H1 (cell line): Measurements from ENCODE around the gene NAIF1. TPM values are rescaled to one million over a fixed set of nuclear protein-coding genes. Genes with fewer than 3 reads are reported as not detected.

ENCODE experiments used
- CTCF ChIA-PET: fragments of 300-600 bp; sonication (Branson Sonifier 250); formaldehyde crosslinking; loops from one replicate; lab custom pipeline; 2021; ENCODE audit not compliant: partially characterized antibody; lab: Charles Lee
- POLR2A ChIA-PET: fragments of 300-600 bp; sonication (Branson Sonifier 250); formaldehyde crosslinking; loops from one replicate; lab custom pipeline; 2021; ENCODE audit warnings: inconsistent platforms; ENCODE audit not compliant: partially characterized antibody; lab: Charles Lee
- DNase-seq, 2 experiments: peaks; one replicate each; pipeline versions ENCODE4 v3.0.0 to v3.0.0-alpha.2; 2010 to 2022; ENCODE audit warnings: low spot score in 2 of 2, low read depth in 1 of 2, mixed read lengths in 1 of 2
- FAIRE-seq: peaks from 2 replicates; lab custom pipeline; 2011; peaks lifted over from hg19 to GRCh38; lab: Jason Lieb, UNC
- H2AFZ ChIP-seq: 2 replicates; pipeline ENCODE4 v1.8.1; 2012; ENCODE audit warnings: low read length, inconsistent platforms
- H2AK5ac ChIP-seq: 2 replicates; pipeline ENCODE4 v1.6.1; 2013; ENCODE audit warnings: low read depth, low read length
- H2BK120ac ChIP-seq: replicated peaks from 2 replicates; pipeline ENCODE3; 2013; ENCODE audit warnings: low read depth, low read length, inconsistent platforms
- H2BK12ac ChIP-seq: 2 replicates; pipeline ENCODE4 v1.6.1; 2013; ENCODE audit warnings: low read depth, low read length
- H2BK15ac ChIP-seq: 2 replicates; pipeline ENCODE4 v1.6.1; 2013; ENCODE audit warnings: low read length
- H2BK20ac ChIP-seq: 2 replicates; pipeline ENCODE4 v1.6.1; 2013; ENCODE audit warnings: low read length
- H2BK5ac ChIP-seq: 2 replicates; pipeline ENCODE4 v1.6.1; 2013; ENCODE audit warnings: low read depth, low read length
- H3K14ac ChIP-seq: 2 replicates; pipeline ENCODE4 v1.6.1; 2013; ENCODE audit warnings: inconsistent platforms; ENCODE audit not compliant: insufficient read length
- H3K18ac ChIP-seq: 2 replicates; pipeline ENCODE4 v1.6.1; 2013; ENCODE audit warnings: low read length; ENCODE audit errors: extremely low read depth
- H3K23ac ChIP-seq: 2 replicates; pipeline ENCODE4 v1.6.1; 2013; ENCODE audit warnings: inconsistent platforms; ENCODE audit not compliant: insufficient read length
- H3K23me2 ChIP-seq: 2 replicates; pipeline ENCODE4 v1.6.1; 2013; ENCODE audit warnings: low read depth, low read length
- H3K27ac ChIP-seq: 2 replicates; pipeline ENCODE4 v1.6.1; 2011; ENCODE audit warnings: low read depth, low read length, inconsistent platforms
- H3K27me3 ChIP-seq, 4 experiments: replicated peaks in 1 of 4; 1 replicate in 1 of 4; 2 replicates in 3 of 4; pipeline versions ENCODE4 v1.6.1 to v1.8.1; 2011 to 2013; ENCODE audit warnings: low read length in 3 of 4, mild to moderate bottlenecking in 3 of 4, inconsistent platforms in 2 of 4, mixed read lengths in 2 of 4, moderate library complexity in 1 of 4; ENCODE audit not compliant: control insufficient read depth in 3 of 4, insufficient read depth in 3 of 4; ENCODE audit errors: extremely low read depth in 1 of 4
- H3K36me3 ChIP-seq, 4 experiments: 2 replicates each; pipeline versions ENCODE4 v1.6.1 to v1.8.1; 2011 to 2013; ENCODE audit warnings: mild to moderate bottlenecking in 4 of 4, low read length in 3 of 4, moderate library complexity in 2 of 4, control low read depth in 1 of 4, inconsistent platforms in 1 of 4; ENCODE audit not compliant: insufficient read depth in 4 of 4, control insufficient read depth in 2 of 4
- H3K4ac ChIP-seq: replicated peaks from 2 replicates; pipeline ENCODE3; 2013; ENCODE audit warnings: low read length, low read depth, mixed read lengths, inconsistent platforms; ENCODE audit not compliant: insufficient read length
- H3K4me1 ChIP-seq, 4 experiments: replicated peaks in 1 of 4; 1 replicate in 1 of 4; 2 replicates in 3 of 4; pipeline versions ENCODE4 v1.6.1 to v1.8.1; 2011 to 2013; ENCODE audit warnings: low read length in 3 of 4, inconsistent platforms in 2 of 4, mixed read lengths in 1 of 4; ENCODE audit not compliant: insufficient read depth in 4 of 4, control insufficient read depth in 3 of 4
- H3K4me2 ChIP-seq, 2 experiments: 2 replicates each; pipeline versions ENCODE4 v1.6.1 to v1.8.1; 2011 to 2013; ENCODE audit warnings: low read depth in 2 of 2, low read length in 2 of 2, control low read depth in 1 of 2, inconsistent platforms in 1 of 2, mild to moderate bottlenecking in 1 of 2; ENCODE audit not compliant: insufficient read depth in 1 of 2
- H3K4me3 ChIP-seq, 4 experiments: fragments of 200-600, 300-600 bp in 1 of 4; sonication (generic), shearing (Covaris generic), sonication (Bioruptor Twin) in 1 of 4; 2 replicates each; pipeline versions ENCODE4 v1.5.1 to v1.8.1; 2011 to 2016; ENCODE audit warnings: low read length in 4 of 4, low read depth in 3 of 4, control low read depth in 2 of 4, inconsistent platforms in 2 of 4, mild to moderate bottlenecking in 2 of 4, mixed read lengths in 1 of 4, moderate library complexity in 1 of 4; ENCODE audit not compliant: insufficient read depth in 2 of 4; ENCODE audit errors: extremely low read depth in 1 of 4
- H3K56ac ChIP-seq: replicated peaks from 2 replicates; pipeline ENCODE3; 2013; ENCODE audit warnings: low read depth, mild to moderate bottlenecking, mixed read lengths, low read length, inconsistent platforms; ENCODE audit not compliant: insufficient read length
- H3K79me1 ChIP-seq: 2 replicates; pipeline ENCODE4 v1.6.1; 2013; ENCODE audit warnings: low read depth, low read length, control low read depth
- H3K79me2 ChIP-seq, 2 experiments: 2 replicates each; pipeline versions ENCODE4 v1.6.1 to v1.8.1; 2012 to 2013; ENCODE audit warnings: low read length in 2 of 2, mild to moderate bottlenecking in 2 of 2, inconsistent platforms in 1 of 2; ENCODE audit not compliant: insufficient read depth in 2 of 2, control insufficient read depth in 1 of 2
- H3K9ac ChIP-seq, 4 experiments: replicated peaks in 1 of 4; 1 replicate in 1 of 4; 2 replicates in 3 of 4; pipeline versions ENCODE4 v1.6.1 to v1.8.1; 2011 to 2013; ENCODE audit warnings: low read depth in 3 of 4, low read length in 3 of 4, control low read depth in 2 of 4, mild to moderate bottlenecking in 2 of 4, moderate library complexity in 2 of 4, inconsistent platforms in 1 of 4; ENCODE audit errors: extremely low read depth in 1 of 4
- H3K9me3 ChIP-seq, 2 experiments: 2 replicates each; pipeline versions ENCODE4 v1.6.1 to v1.8.1; 2012 to 2013; ENCODE audit warnings: mild to moderate bottlenecking in 2 of 2, moderate library complexity in 2 of 2, control low read depth in 1 of 2, inconsistent platforms in 1 of 2, low read depth in 1 of 2, low read length in 1 of 2, mixed read lengths in 1 of 2; ENCODE audit not compliant: insufficient read depth in 2 of 2
- H4K20me1 ChIP-seq, 2 experiments: replicated peaks in 1 of 2; 2 replicates each; pipeline versions ENCODE3 to v1.8.1; 2011 to 2013; ENCODE audit warnings: inconsistent platforms in 2 of 2, low read length in 2 of 2, mild to moderate bottlenecking in 1 of 2; ENCODE audit not compliant: insufficient read depth in 2 of 2, control insufficient read depth in 1 of 2
- H4K5ac ChIP-seq: 2 replicates; pipeline ENCODE4 v1.6.1; 2013; ENCODE audit warnings: low read length, low read depth, mixed read lengths, inconsistent platforms; ENCODE audit not compliant: insufficient read length
- H4K8ac ChIP-seq: 2 replicates; pipeline ENCODE4 v1.8.0; 2013; ENCODE audit warnings: mild to moderate bottlenecking, moderate library complexity, low read length, inconsistent platforms; ENCODE audit not compliant: insufficient read depth; ENCODE audit errors: extremely low read depth
- H4K91ac ChIP-seq: replicated peaks from 2 replicates; pipeline ENCODE3; 2013; ENCODE audit warnings: low read length, mixed read lengths, inconsistent platforms; ENCODE audit not compliant: insufficient read length
- CBX5 ChIP-seq: fragments of 300-800, 300-1000 bp; sonication (generic); IDR thresholded peaks from 2 replicates; pipeline ENCODE4 v1.7.1; 2016; ENCODE audit warnings: antibody characterized with exemption, low read length, low read depth
- WGBS, 2 experiments: shearing (Covaris generic) in 1 of 2; methylation state at CpG; one replicate each; pipeline versions ENCODE4 v1.1.6 to v1.1.7; 2013 to 2015; ENCODE audit warnings: low lambda C conversion rate in 2 of 2, mixed read lengths in 2 of 2, inconsistent platforms in 1 of 2, low coverage in 1 of 2, missing lambda C conversion rate in 1 of 2; ENCODE audit not compliant: insufficient replicate concordance in 2 of 2, insufficient coverage in 1 of 2, insufficient read length in 1 of 2; ENCODE audit errors: extremely low coverage in 1 of 2, missing lambda C conversion rate in 1 of 2; 5-methylcytosine and 5-hydroxymethylcytosine counted together
- polyA plus RNA-seq, 7 experiments: library from polyadenylated mRNA; depleted of rRNA in 3 of 7; stranded (reverse) in 5 of 7; unstranded in 2 of 7; fragments of >200 nt in 5 of 7; fragments of 200-250 nt in 2 of 7; gene quantifications; 1 replicate in 5 of 7; 2 replicates in 1 of 7; 4 replicates in 1 of 7; pipeline versions ENCODE4 v1.2.1 to v1.2.3, GENCODE V29; 2011 to 2013; ENCODE audit warnings: missing spikeins in 2 of 7, mixed read lengths in 2 of 7
- total RNA-seq: library from RNA; stranded (reverse); fragmentation: NEBNext Ultra II Directional; extraction: Animal tissue kit (Norgen Biotek cat#: 25700); gene quantifications from 2 replicates; pipeline ENCODE4 v1.2.1, GENCODE V29; 2021
- TF ChIP-seq, protein P1 (sequence below), 3 experiments: IDR thresholded peaks; 1 replicate in 2 of 3; 2 replicates in 1 of 3; pipeline versions ENCODE4 v1.5.1 to v1.6.1; 2011; ENCODE audit warnings: low read length in 3 of 3, mild to moderate bottlenecking in 3 of 3, inconsistent platforms in 2 of 3, low read depth in 1 of 3, moderate library complexity in 1 of 3; ENCODE audit not compliant: insufficient read depth in 1 of 3; ENCODE audit errors: control extremely low read depth in 1 of 3

NAIF1 gene
- total and polyA plus RNA-seq, 2 of the 8 experiments (the other 6 are each of a cell fraction or from before 2014, with no cell fraction given) = 8.7 to 9.0 TPM

DNA sequence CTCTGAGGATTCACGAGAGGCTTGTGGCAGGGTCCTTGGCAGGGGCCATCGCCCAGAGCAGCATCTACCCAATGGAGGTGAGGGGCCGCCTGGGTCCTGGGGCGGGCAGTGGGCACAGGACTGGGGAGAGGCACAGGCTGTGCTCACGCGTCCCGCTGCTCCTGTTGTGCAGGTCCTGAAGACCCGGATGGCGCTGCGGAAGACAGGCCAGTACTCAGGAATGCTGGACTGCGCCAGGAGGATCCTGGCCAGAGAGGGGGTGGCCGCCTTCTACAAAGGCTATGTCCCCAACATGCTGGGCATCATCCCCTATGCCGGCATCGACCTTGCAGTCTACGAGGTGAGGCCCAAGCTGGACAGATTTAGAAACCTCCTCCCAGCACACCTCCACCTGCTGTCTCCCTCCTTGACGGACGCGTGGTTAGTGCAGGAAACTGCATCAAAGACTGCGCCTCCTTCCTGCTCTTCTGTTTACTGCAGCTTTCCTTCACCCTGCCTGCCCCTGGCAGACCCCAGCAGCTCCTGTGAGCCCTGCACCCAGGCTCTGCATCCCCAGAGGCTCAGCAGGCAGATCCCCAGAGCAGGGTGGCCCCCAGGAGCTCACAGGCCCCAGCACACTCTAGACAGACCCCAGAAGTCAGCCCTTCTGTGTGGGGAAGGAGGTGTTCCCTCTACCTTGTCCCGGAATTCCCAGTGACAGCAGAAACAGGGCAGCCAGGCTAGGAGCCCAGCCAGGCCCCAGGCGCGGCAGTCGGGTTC, 39.2 kb upstream of the NAIF1 start:
- no peak overlapping the region for H3K9ac ChIP-seq

More for the DNA sequence above, 39.2 kb upstream of the NAIF1 start:
- 97% methylated on average over 23 of the region's 23 CpGs; no CpG with 5 or more reads in 1 of the 2 experiments for WGBS, 2 experiments
- no peak overlapping the region for H4K5ac ChIP-seq
- no peak for DNase-seq
- H2BK5ac ChIP-seq = no peak overlapping the region; the same call in 1 of the 2 replicates
- H4K20me1 ChIP-seq = peaks cover 4 to 21% of the 10 kb centered on the region in 2 experiments
- H3K27me3 ChIP-seq = no peaks in the 10 kb centered on the region
- H3K4me3 ChIP-seq = no peak overlapping the region
- no peak overlapping the region for H3K23ac ChIP-seq
- no peaks in the 10 kb centered on the region for H3K79me2 ChIP-seq
- H2BK120ac ChIP-seq = no peak overlapping the region
- H4K8ac ChIP-seq = no peak overlapping the region; the same call in 1 of the 2 replicates
- no peaks in the 10 kb centered on the region for H3K9me3 ChIP-seq
- no peak overlapping the region for H3K4me2 ChIP-seq
- no peak overlapping the region for H3K27ac ChIP-seq
- peaks cover 20 to 52% (median 44%) of the 10 kb centered on the region in 4 experiments for H3K36me3 ChIP-seq
- H3K56ac ChIP-seq = no peak overlapping the region
- H3K4me1 ChIP-seq = peaks cover 0 to 4% (median 0%) of the 10 kb centered on the region in 4 experiments; a peak in 4 of 7 replicates
- TF ChIP-seq CBX5 = no peak
- TF ChIP-seq, protein P1, sequence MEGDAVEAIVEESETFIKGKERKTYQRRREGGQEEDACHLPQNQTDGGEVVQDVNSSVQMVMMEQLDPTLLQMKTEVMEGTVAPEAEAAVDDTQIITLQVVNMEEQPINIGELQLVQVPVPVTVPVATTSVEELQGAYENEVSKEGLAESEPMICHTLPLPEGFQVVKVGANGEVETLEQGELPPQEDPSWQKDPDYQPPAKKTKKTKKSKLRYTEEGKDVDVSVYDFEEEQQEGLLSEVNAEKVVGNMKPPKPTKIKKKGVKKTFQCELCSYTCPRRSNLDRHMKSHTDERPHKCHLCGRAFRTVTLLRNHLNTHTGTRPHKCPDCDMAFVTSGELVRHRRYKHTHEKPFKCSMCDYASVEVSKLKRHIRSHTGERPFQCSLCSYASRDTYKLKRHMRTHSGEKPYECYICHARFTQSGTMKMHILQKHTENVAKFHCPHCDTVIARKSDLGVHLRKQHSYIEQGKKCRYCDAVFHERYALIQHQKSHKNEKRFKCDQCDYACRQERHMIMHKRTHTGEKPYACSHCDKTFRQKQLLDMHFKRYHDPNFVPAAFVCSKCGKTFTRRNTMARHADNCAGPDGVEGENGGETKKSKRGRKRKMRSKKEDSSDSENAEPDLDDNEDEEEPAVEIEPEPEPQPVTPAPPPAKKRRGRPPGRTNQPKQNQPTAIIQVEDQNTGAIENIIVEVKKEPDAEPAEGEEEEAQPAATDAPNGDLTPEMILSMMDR (IDR thresholded peaks at IDR 0.05; ENCODE audit: control extremely low read depth in 1 of 3, insufficient read depth in 1 of 3, low read depth in 1 of 3, low read length in 3 of 3) = peak in 1 of 3 experiments; percentile 31; a peak in 1 of 4 replicates
- H3K18ac ChIP-seq = no peak overlapping the region
- ChIA-PET CTCF (interaction anchor here (0.9 to 6.6 kb wide), 8 partner anchors 10 to 71 kb away, joined by 3 to 32 read pairs (median 4); no protein-coding TSS in a partner anchor), POLR2A (interaction anchor here (0.7 to 12.1 kb wide), 7 partner anchors 7 to 641 kb away, joined by 3 to 119 read pairs (median 5); partner anchors contain the start of gene NAIF1)
- H3K23me2 ChIP-seq = no peaks in the 10 kb centered on the region
- FAIRE-seq = no peak
- H3K79me1 ChIP-seq = no peaks in the 10 kb centered on the region; the same call in 1 of the 2 replicates
- H2BK20ac ChIP-seq = no peak overlapping the region
- H2BK15ac ChIP-seq = no peak overlapping the region
- no peak overlapping the region for H2AFZ ChIP-seq
- H3K4ac ChIP-seq = no peak overlapping the region
- H3K14ac ChIP-seq = no peak overlapping the region
- H2AK5ac ChIP-seq = no peak overlapping the region
- no peak overlapping the region for H4K91ac ChIP-seq
- H2BK12ac ChIP-seq = no peak overlapping the region
